Measurements from ENCODE around the gene ROCK1.

GRCh38 chr18:21110713-21111345 is 784 bp downstream of the ROCK1 start:
- TF ChIP-seq CTCF (IDR thresholded peaks at IDR 0.05) (no peak), POLR2AphosphoS5 (IDR thresholded peaks at IDR 0.05) (peak in 1 of 2 donors; percentile 26), POLR2A (IDR thresholded peaks at IDR 0.05; ENCODE audit: low read depth) (no peak), EP300 (IDR thresholded peaks at IDR 0.05) (no peak)
